WTC11 (cell line): ENCODE measurements around the gene CSNK1G1. TPM values are rescaled to one million over a fixed set of nuclear protein-coding genes. Genes with fewer than 3 reads are reported as not detected.

Experiments
- ATAC-seq: fragments of 200-7000 bp; cut with Tn5 transposase; 2 replicates; pipeline ENCODE4 v1.10.0; 2021; ENCODE audit warnings: mild to moderate bottlenecking, moderate library complexity
- CTCF ChIA-PET: fragments of 300-600 bp; sonication (Branson Sonifier 250); formaldehyde crosslinking; loops from one replicate; lab custom pipeline; 2021; ENCODE audit warnings: antibody characterized with exemption; lab: Charles Lee
- POLR2A ChIA-PET: fragments of 350-600 bp; sonication (Branson Sonifier 250); formaldehyde crosslinking; loops from one replicate; lab custom pipeline; 2021; ENCODE audit warnings: antibody characterized with exemption; lab: Charles Lee
- DNase-seq: peaks from one replicate; pipeline ENCODE4 v3.0.0; 2021; ENCODE audit warnings: low spot score
- H3K27ac Mint-ChIP-seq: 2 replicates; pipeline ENCODE4 v1.8.0; 2021; ENCODE audit warnings: mixed read lengths
- H3K27me3 Mint-ChIP-seq: 2 replicates; pipeline ENCODE4 v1.8.0; 2021; ENCODE audit warnings: low read depth, mild to moderate bottlenecking, moderate library complexity, mixed read lengths
- H3K36me3 Mint-ChIP-seq: 2 replicates; pipeline ENCODE4 v1.8.0; 2021; ENCODE audit warnings: mixed read lengths
- H3K4me1 Mint-ChIP-seq: 2 replicates; pipeline ENCODE4 v1.8.0; 2022; ENCODE audit warnings: mixed read lengths
- H3K4me3 Mint-ChIP-seq: 2 replicates; pipeline ENCODE4 v1.8.0; 2021; ENCODE audit warnings: mild to moderate bottlenecking, moderate library complexity, mixed read lengths
- H3K9me3 Mint-ChIP-seq: 2 replicates; pipeline ENCODE4 v1.8.0; 2021; ENCODE audit warnings: mixed read lengths
- AFF4 ChIP-seq: sonication (generic); formaldehyde crosslinking; IDR thresholded peaks from 2 replicates; pipeline ENCODE4 v1.8.1; 2023; ENCODE audit warnings: mild to moderate bottlenecking, missing genetic modification reagents, borderline replicate concordance
- AR ChIP-seq: fragments of 250-450 bp; sonication (Bioruptor Pico); IDR thresholded peaks from 2 replicates; pipeline ENCODE4 v1.9.0; 2021; ENCODE audit warnings: mild to moderate bottlenecking
- CREM ChIP-seq: sonication (generic); formaldehyde crosslinking; IDR thresholded peaks from 2 replicates; pipeline ENCODE4 v1.8.1; 2022; ENCODE audit warnings: mild to moderate bottlenecking, missing genetic modification reagents, moderate library complexity
- IRF2 ChIP-seq: sonication (generic); formaldehyde crosslinking; IDR thresholded peaks from 2 replicates; pipeline ENCODE4 v1.8.0; 2022; ENCODE audit warnings: low read depth, missing genetic modification reagents, borderline replicate concordance
- JAZF1 ChIP-seq: fragments of 250-450 bp; sonication (Bioruptor Pico); IDR thresholded peaks from 2 replicates; pipeline ENCODE4 v1.9.0; 2021; ENCODE audit warnings: moderate library complexity, mild to moderate bottlenecking, inconsistent platforms
- NR1H2 ChIP-seq: sonication (generic); formaldehyde crosslinking; IDR thresholded peaks from 2 replicates; pipeline ENCODE4 v1.9.0; 2021; ENCODE audit warnings: mild to moderate bottlenecking, moderate library complexity, missing genetic modification reagents
- NR3C1 ChIP-seq: sonication (generic); formaldehyde crosslinking; conservative IDR thresholded peaks from 2 replicates; pipeline ENCODE4 v1.8.1; 2023; ENCODE audit warnings: low read depth, mild to moderate bottlenecking, missing genetic modification reagents
- TEAD4 ChIP-seq: sonication (generic); formaldehyde crosslinking; IDR thresholded peaks from 2 replicates; pipeline ENCODE4 v1.8.0; 2022; ENCODE audit warnings: mild to moderate bottlenecking, missing genetic modification reagents
- TP53 ChIP-seq: sonication (generic); formaldehyde crosslinking; IDR thresholded peaks from 2 replicates; pipeline ENCODE4 v1.8.1; 2023; ENCODE audit warnings: mild to moderate bottlenecking, missing genetic modification reagents
- ZBTB43 ChIP-seq: sonication (generic); formaldehyde crosslinking; IDR thresholded peaks from 2 replicates; pipeline ENCODE4 v1.8.1; 2023; ENCODE audit warnings: mild to moderate bottlenecking, missing genetic modification reagents
- ZNF219 ChIP-seq: sonication (generic); formaldehyde crosslinking; IDR thresholded peaks from 2 replicates; pipeline ENCODE4 v1.8.0; 2023; ENCODE audit warnings: missing genetic modification reagents, mild to moderate bottlenecking, borderline replicate concordance
- total RNA-seq: library from RNA; stranded (reverse); gene quantifications from 3 replicates; pipeline ENCODE4 v1.2.3, GENCODE V29; 2021
- TF ChIP-seq, protein P1 (sequence below): sonication (generic); formaldehyde crosslinking; conservative IDR thresholded peaks from 2 replicates; pipeline ENCODE4 v1.8.1; 2022; ENCODE audit warnings: mild to moderate bottlenecking, missing genetic modification reagents

Gene CSNK1G1
- total RNA-seq, 1 experiment from 2014 or later: 19.3 TPM

GRCh38 chr15:64166102-64166890 is 189.7 kb downstream of the CSNK1G1 start:
- peaks cover 6% of the 10 kb centered on the region for H3K36me3 Mint-ChIP-seq
- no peak overlapping the region; the same call in 1 of the 2 replicates for H3K27ac Mint-ChIP-seq
- ChIA-PET POLR2A (interaction anchor here (0.6 kb wide), 1 partner anchor 223 kb away, joined by 3 read pairs; no protein-coding TSS in a partner anchor), CTCF (interaction anchor here (1.3 kb wide), 2 partner anchors 13 to 15 kb away, joined by 4 read pairs; partner anchors contain the start of gene SNX22)
- no peaks in the 10 kb centered on the region for H3K9me3 Mint-ChIP-seq
- H3K4me1 Mint-ChIP-seq: peaks cover 33% of the 10 kb centered on the region
- TF ChIP-seq NR1H2 (CRISPR knock-in tag) (no peak), ZNF219 (CRISPR knock-in tag) (no peak), NR3C1 (CRISPR knock-in tag) (no peak), AFF4 (no peak), TEAD4 (CRISPR knock-in tag) (no peak), CREM (no peak), IRF2 (CRISPR knock-in tag) (no peak), TP53 (CRISPR knock-in tag) (no peak), AR (CRISPR knock-in tag) (no peak), JAZF1 (CRISPR knock-in tag) (no peak), ZBTB43 (CRISPR knock-in tag) (no peak)
- TF ChIP-seq, protein P1, sequence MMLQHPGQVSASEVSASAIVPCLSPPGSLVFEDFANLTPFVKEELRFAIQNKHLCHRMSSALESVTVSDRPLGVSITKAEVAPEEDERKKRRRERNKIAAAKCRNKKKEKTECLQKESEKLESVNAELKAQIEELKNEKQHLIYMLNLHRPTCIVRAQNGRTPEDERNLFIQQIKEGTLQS (CRISPR knock-in tag): no peak
- no peaks in the 10 kb centered on the region for H3K27me3 Mint-ChIP-seq
- DNase-seq (no peak), ATAC-seq (no peak)
- H3K4me3 Mint-ChIP-seq: no peak overlapping the region

GRCh38 chr15:64164436-64164835 is 191.5 kb downstream of the CSNK1G1 start:
- POLR2A ChIA-PET: interaction anchor here (2.9 kb wide), 1 partner anchor 11 kb away, joined by 9 read pairs; no protein-coding TSS in a partner anchor
- no peak for TF ChIP-seq TP53 (CRISPR knock-in tag)
- TF ChIP-seq, all 79 proteins: peak for 0
- peak overlapping the region; percentile 35; the same call in 1 of the 2 replicates for H3K27ac Mint-ChIP-seq
- H3K9me3 Mint-ChIP-seq: no peaks in the 10 kb centered on the region
- H3K36me3 Mint-ChIP-seq: peaks cover 15% of the 10 kb centered on the region
- no peaks in the 10 kb centered on the region for H3K27me3 Mint-ChIP-seq
- ATAC-seq (no peak), DNase-seq (no peak)
- H3K4me3 Mint-ChIP-seq: peak overlapping the region; percentile 16
- H3K4me1 Mint-ChIP-seq: peaks cover 33% of the 10 kb centered on the region
- CTCF ChIA-PET: interaction anchor here (1.8 to 3.8 kb wide), 3 partner anchors 11 to 29 kb away, joined by 10 to 45 read pairs (median 12); no protein-coding TSS in a partner anchor
